Keratinocyte (primary cell): ENCODE measurements around the gene CRKL. TPM values are rescaled to one million over a fixed set of nuclear protein-coding genes. Genes with fewer than 3 reads are reported as not detected.

Source experiments
- DNase-seq: peaks from one replicate; pipeline ENCODE4 v3.0.0-alpha.2; 2011; ENCODE audit warnings: low read depth, missing footprints, low spot score
- FAIRE-seq: peaks from 2 replicates; lab custom pipeline; 2011; peaks lifted over from hg19 to GRCh38; lab: Jason Lieb, UNC
- H2AFZ ChIP-seq: 2 replicates; pipeline ENCODE4 v1.6.0; 2012; ENCODE audit warnings: low read length, control low read depth, inconsistent platforms; ENCODE audit not compliant: control insufficient read depth
- H3K27ac ChIP-seq: 2 replicates; pipeline ENCODE4 v1.5.1; 2011; ENCODE audit warnings: low read length; ENCODE audit not compliant: control insufficient read depth, insufficient read depth
- H3K27me3 ChIP-seq: 3 replicates; pipeline ENCODE4 v1.6.0; 2011; ENCODE audit warnings: low read length; ENCODE audit not compliant: control insufficient read depth, insufficient read depth; ENCODE audit errors: extremely low read depth
- H3K36me3 ChIP-seq, 2 experiments: 2 replicates in 1 of 2; 3 replicates in 1 of 2; pipeline ENCODE4 v1.5.1; 2011; ENCODE audit warnings: low read length in 2 of 2, mild to moderate bottlenecking in 1 of 2; ENCODE audit not compliant: control insufficient read depth in 2 of 2, insufficient read depth in 2 of 2; ENCODE audit errors: extremely low read depth in 1 of 2
- H3K4me1 ChIP-seq: 3 replicates; pipeline ENCODE4 v1.5.1; 2011; ENCODE audit warnings: low read length; ENCODE audit not compliant: control insufficient read depth, insufficient read depth; ENCODE audit errors: extremely low read depth
- H3K4me2 ChIP-seq: 3 replicates; pipeline ENCODE4 v1.6.0; 2011; ENCODE audit warnings: low read depth, low read length; ENCODE audit not compliant: control insufficient read depth, insufficient read depth; ENCODE audit errors: extremely low read depth
- H3K4me3 ChIP-seq, 3 experiments: fragments of 200-600 bp in 1 of 3; sonication (generic) in 1 of 3; 2 replicates in 2 of 3; 3 replicates in 1 of 3; pipeline ENCODE4 v1.5.1; 2011 to 2016; ENCODE audit warnings: low read length in 3 of 3, mild to moderate bottlenecking in 3 of 3, control low read depth in 2 of 3, inconsistent platforms in 1 of 3, low read depth in 1 of 3, mixed read lengths in 1 of 3, mixed run types in 1 of 3, moderate library complexity in 1 of 3; ENCODE audit not compliant: control insufficient read depth in 2 of 3, insufficient read depth in 2 of 3; ENCODE audit errors: extremely low read depth in 1 of 3
- H3K79me2 ChIP-seq: 2 replicates; pipeline ENCODE4 v1.6.0; 2012; ENCODE audit warnings: low read length; ENCODE audit not compliant: control insufficient read depth, insufficient read depth
- H3K9ac ChIP-seq: 3 replicates; pipeline ENCODE4 v1.6.0; 2011; ENCODE audit warnings: low read length; ENCODE audit not compliant: control insufficient read depth, insufficient read depth; ENCODE audit errors: extremely low read depth
- H3K9me1 ChIP-seq: 3 replicates; pipeline ENCODE4 v1.6.0; 2011; ENCODE audit warnings: low read length; ENCODE audit not compliant: control insufficient read depth, insufficient read depth; ENCODE audit errors: extremely low read depth
- H3K9me3 ChIP-seq: 2 replicates; pipeline ENCODE4 v1.5.1; 2012; ENCODE audit warnings: low read depth, low read length; ENCODE audit not compliant: control insufficient read depth
- H4K20me1 ChIP-seq: 3 replicates; pipeline ENCODE4 v1.6.0; 2011; ENCODE audit warnings: low read length; ENCODE audit not compliant: control insufficient read depth, insufficient read depth; ENCODE audit errors: extremely low read depth
- CTCF ChIP-seq, 3 experiments: IDR thresholded peaks in 1 of 3; conservative IDR thresholded peaks in 1 of 3; optimal IDR thresholded peaks in 1 of 3; 2 replicates in 2 of 3; 3 replicates in 1 of 3; pipeline versions ENCODE3 to v1.5.1; 2011; ENCODE audit warnings: low read length in 3 of 3, mild to moderate bottlenecking in 3 of 3, moderate library complexity in 2 of 3, control low read depth in 1 of 3, inconsistent platforms in 1 of 3; ENCODE audit not compliant: insufficient read depth in 2 of 3; ENCODE audit errors: extremely low read depth in 1 of 3
- EZH2 ChIP-seq: IDR thresholded peaks from one replicate; pipeline ENCODE4 v1.6.1; 2012; ENCODE audit warnings: inconsistent platforms, mild to moderate bottlenecking, low read length, moderate library complexity
- dilution Hi-C: fragments of 300-500 bp; cut with MboI; formaldehyde crosslinking; loops from one replicate; pipeline ENCODE4 v1.7.0; 2020; ENCODE audit warnings: low sequenced_read_pairs; ENCODE audit not compliant: extremely low pct_ligation_motif_present
- polyA plus RNA-seq, 5 experiments: library from polyadenylated mRNA; depleted of rRNA in 3 of 5; stranded (reverse) in 3 of 5; stranded (forward) in 1 of 5; unstranded in 1 of 5; fragments of >200 nt; gene quantifications; 1 replicate in 1 of 5; 2 replicates in 3 of 5; 3 replicates in 1 of 5; pipeline versions ENCODE4 v1.2.1 to v1.2.3, GENCODE V29; 2011 to 2012; ENCODE audit warnings: missing spikeins in 2 of 5, low read depth in 1 of 5, low replicate concordance in 1 of 5

The CRKL gene
- polyA plus RNA-seq, 1 donor (not counting 4 experiments of a cell fraction or from before 2014, with no cell fraction given), result 32.1 TPM

GRCh38 chr22:20882855-20883254 lies 34.4 kb upstream of the CRKL start:
- H3K4me2 ChIP-seq, result no peak overlapping the region

GRCh38 chr22:20884454-20884853 lies 32.8 kb upstream of the CRKL start:
- Histone ChIP-seq H3K9me3 (no peaks in the 10 kb centered on the region), H3K27me3 (no peaks in the 10 kb centered on the region), H3K36me3 (peaks cover 16 to 32% of the 10 kb centered on the region in 2 experiments), H3K4me3 (no peak overlapping the region), H3K9ac (no peak overlapping the region), H4K20me1 (peaks cover 3% of the 10 kb centered on the region), H3K27ac (no peak overlapping the region), H3K9me1 (no peaks in the 10 kb centered on the region), H2AFZ (no peak overlapping the region), H3K79me2 (no peaks in the 10 kb centered on the region), H3K4me1 (peaks cover 9% of the 10 kb centered on the region), H3K4me2 (no peak overlapping the region)
- DNase-seq (no peak), FAIRE-seq (no peak)
- dilution Hi-C loops, result no loop called here
- no peak for TF ChIP-seq CTCF (optimal IDR thresholded peaks at IDR 0.05 in 1 of 3, IDR thresholded peaks at IDR 0.05 in 1 of 3, conservative IDR thresholded peaks at IDR 0.05 in 1 of 3; ENCODE audit: extremely low read depth in 1 of 3, insufficient read depth in 2 of 3, low read length in 3 of 3)

More at GRCh38 chr22:20882855-20883254, 34.4 kb upstream of the CRKL start:
- no peak for TF ChIP-seq CTCF (optimal IDR thresholded peaks at IDR 0.05 in 1 of 3, IDR thresholded peaks at IDR 0.05 in 1 of 3, conservative IDR thresholded peaks at IDR 0.05 in 1 of 3; ENCODE audit: extremely low read depth in 1 of 3, insufficient read depth in 2 of 3, low read length in 3 of 3)
- no peak for TF ChIP-seq EZH2
- Histone ChIP-seq H3K9me1 (no peaks in the 10 kb centered on the region), H3K36me3 (peaks cover 15 to 22% of the 10 kb centered on the region in 2 experiments), H3K4me1 (peaks cover 9% of the 10 kb centered on the region), H2AFZ (no peak overlapping the region), H4K20me1 (peaks cover 3% of the 10 kb centered on the region), H3K4me3 (no peak overlapping the region), H3K27me3 (no peaks in the 10 kb centered on the region), H3K79me2 (no peaks in the 10 kb centered on the region), H3K9me3 (no peaks in the 10 kb centered on the region), H3K9ac (no peak overlapping the region), H3K27ac (no peak overlapping the region)
- no peak for FAIRE-seq
- DNase-seq, result no peak
- dilution Hi-C loops, result no loop called here
